ENCODE measurements around the gene TMEM163.

The TMEM163 gene

DNA sequence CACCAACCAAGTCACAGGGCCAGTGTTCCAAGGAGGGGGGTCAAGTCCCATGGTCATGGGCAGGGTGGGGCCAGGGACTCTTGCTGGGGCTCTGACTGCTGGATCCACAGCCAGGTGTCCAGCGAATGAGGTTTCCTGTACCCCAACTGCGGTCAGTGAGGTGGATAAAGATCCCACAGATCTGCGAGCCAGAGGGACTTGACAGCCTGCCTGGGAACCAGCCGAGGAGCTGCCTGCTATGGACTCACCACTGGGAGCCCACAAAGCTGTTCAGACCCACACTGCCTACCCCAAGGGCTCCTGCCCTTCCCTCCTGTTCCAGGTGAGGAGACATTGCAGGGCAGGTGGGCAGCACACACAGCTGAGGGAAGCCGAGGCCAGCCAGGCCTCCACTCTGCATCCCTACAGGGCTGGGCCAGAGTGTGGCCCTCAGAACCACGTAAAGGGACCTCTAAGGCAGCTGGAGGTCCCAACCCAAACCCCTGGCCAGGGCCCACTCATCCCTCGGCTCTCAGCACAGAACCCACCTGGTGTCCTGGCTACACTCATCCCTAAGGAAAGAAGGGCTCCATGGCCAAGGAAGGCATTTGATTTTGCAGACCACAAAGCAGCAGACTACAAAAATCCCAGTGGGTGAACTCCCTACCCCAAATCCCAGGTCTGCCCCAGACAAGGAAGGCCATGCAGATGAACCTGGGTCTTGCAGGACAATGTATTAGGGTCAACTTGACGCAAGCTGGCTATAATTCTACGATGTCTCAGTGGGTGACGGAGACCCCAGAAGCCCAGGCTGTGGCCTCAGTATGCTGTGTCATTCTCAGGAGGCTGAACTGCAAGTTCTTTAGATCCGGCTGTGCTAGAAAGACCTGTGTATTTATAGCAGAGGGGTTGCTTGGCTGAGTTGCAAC lies 255.8 kb downstream of the TMEM163 start:
- H3K27ac ChIP-seq = no peak overlapping the region
- TF ChIP-seq, protein P1, sequence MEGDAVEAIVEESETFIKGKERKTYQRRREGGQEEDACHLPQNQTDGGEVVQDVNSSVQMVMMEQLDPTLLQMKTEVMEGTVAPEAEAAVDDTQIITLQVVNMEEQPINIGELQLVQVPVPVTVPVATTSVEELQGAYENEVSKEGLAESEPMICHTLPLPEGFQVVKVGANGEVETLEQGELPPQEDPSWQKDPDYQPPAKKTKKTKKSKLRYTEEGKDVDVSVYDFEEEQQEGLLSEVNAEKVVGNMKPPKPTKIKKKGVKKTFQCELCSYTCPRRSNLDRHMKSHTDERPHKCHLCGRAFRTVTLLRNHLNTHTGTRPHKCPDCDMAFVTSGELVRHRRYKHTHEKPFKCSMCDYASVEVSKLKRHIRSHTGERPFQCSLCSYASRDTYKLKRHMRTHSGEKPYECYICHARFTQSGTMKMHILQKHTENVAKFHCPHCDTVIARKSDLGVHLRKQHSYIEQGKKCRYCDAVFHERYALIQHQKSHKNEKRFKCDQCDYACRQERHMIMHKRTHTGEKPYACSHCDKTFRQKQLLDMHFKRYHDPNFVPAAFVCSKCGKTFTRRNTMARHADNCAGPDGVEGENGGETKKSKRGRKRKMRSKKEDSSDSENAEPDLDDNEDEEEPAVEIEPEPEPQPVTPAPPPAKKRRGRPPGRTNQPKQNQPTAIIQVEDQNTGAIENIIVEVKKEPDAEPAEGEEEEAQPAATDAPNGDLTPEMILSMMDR (conservative IDR thresholded peaks at IDR 0.05) = no peak

DNA sequence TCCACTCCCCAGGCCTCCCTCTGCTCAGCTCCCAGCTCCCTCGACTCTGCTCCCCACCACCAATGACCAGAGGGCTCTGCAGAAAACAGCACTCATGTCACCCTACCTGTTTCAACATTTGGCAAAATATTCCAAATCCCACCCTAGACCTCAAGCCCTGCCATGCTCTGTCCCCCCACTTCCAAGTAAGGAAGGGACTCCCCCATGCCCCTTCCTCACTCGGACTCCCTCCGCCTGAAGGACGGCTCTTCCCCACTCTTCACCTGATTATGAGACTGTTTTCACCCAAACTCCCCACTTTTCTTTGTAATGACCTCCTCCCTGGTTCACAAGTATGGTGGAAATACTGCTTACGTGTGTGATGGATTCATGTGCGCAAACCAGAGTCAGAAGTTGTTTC lies 256.5 kb downstream of the TMEM163 start:
- no peak overlapping the region for H3K27ac ChIP-seq
- TF ChIP-seq, protein P1 (conservative IDR thresholded peaks at IDR 0.05) = no peak

DNA sequence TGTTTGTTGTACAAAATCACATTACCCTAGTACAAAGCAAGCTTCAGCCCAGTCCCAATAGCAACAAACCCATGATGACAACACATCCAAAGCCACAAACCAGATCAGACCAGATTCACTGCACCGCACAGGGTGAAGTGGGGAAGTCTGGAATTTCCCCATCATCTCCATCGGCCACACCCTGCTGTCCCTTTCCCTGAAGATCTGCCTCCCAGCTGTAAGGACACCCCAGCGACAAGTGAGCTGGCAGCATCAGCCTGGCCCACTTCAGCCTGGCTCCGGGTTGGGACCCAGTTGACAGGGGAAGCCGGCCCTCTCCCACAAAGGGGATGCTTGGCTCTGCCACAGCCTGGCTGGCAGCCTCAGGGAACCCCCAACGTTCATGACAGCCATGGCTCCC lies 257.3 kb downstream of the TMEM163 start:
- TF ChIP-seq, protein P1 (conservative IDR thresholded peaks at IDR 0.05) = no peak
- H3K27ac ChIP-seq = no peak overlapping the region

DNA sequence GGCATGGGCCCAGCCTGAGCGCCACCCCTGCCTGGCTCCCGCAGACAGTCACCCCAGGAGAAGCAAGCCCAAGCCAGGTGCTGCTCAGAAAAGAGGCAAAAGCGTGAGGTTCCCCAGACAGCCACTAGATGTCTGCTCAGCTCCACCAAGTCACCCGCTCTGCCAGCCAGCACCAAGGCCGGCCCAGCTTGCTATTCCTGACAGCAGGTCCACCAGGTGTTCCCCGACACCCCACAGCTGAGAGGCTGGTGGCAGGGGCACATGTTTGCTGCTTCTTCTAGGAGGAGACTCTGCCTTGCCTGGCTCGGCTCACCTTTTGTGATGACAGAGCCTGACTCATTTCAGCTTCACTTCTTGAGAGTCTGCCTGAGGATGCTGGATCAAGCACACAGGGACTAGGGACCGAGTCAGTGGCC lies 258.2 kb downstream of the TMEM163 start:
- no peak overlapping the region for H3K27ac ChIP-seq
- TF ChIP-seq, protein P1 (conservative IDR thresholded peaks at IDR 0.05) = peak; percentile 89

DNA sequence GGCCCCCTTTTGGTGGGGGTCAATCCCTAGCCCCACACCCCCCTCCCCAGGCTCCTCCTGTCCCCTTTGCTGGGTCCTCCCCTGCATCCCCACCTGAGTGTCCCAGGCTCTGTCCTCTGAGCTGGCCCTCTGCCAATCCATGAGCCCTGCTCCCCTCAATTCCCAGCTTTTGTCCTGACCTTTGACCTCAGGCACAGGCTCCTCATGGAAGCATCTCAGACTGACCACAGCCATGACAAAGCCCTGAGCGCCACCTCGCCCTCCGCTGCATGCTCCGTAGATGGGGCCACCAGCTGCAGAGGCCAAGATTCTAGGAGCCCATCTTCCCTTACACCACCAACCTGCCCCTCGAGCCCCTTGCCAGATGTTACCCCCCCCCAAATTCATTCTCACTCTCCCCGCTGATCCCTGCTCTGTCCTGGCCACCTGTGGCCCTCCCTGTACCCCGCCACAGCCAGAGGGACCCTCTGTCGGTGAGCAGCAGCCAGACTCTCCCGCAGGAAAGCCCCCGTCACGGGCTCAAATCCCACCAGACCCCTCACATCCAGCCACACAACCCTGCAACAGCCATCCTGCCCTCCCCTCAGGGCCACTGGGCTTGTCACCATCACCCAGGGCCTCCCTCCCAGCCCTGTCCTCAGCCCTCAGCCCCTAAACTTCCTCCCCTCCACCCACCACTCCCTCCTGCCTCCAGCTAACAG lies 258.9 kb downstream of the TMEM163 start:
- no peak overlapping the region for H3K27ac ChIP-seq
- TF ChIP-seq, protein P1 (conservative IDR thresholded peaks at IDR 0.05) = no peak

DNA sequence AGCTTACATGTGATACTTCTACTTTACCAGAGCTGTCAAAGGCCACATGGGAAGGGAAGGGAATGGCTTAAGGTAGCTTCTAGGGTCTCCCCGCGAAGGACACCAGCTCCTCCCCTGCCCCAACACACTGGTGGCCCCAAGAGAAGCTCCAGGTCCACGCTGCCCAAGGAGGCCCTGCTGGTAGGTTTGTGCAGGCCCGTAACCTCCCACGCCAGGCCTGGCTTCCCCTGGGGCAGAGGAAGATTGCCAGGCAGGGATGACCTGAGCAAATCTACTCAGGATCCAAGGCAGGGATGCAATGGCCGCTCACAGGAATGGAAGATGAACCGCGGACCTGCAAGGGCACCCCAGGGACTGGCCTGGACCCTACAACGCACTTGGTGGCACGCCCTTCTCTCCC lies 259.9 kb downstream of the TMEM163 start:
- peak overlapping the region; percentile 78; the same call in 1 of the 2 replicates for H3K27ac ChIP-seq
- TF ChIP-seq, protein P1 (conservative IDR thresholded peaks at IDR 0.05) = no peak

DNA sequence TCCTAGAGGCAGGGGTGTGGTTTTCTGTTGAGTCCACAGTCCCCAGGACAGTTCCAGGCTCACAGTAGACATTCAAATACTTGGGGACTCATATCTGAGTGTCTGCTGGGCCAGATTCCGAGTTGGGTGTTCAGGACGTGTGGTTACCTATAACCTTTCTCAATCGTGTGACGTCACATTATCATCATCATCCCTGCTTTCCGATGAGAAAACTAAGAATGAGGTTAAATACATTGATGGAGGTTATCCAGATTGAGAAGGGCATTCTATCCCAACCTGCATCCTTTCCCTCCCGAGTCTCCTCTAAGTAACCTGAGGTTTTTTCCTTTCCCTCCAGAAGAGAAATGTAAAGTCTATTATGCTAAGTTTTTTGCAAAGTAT lies 260.3 kb downstream of the TMEM163 start:
- TF ChIP-seq, protein P1 (conservative IDR thresholded peaks at IDR 0.05) = no peak
- peak overlapping the region; percentile 78 for H3K27ac ChIP-seq
